Breast epithelium (tissue), 4 donors: ENCODE data around the gene NRXN2. TPM values are rescaled to one million over a fixed set of nuclear protein-coding genes. Genes with fewer than 3 reads are reported as not detected.

Source experiments
- DNase-seq, 2 donors: peaks; one replicate each; pipeline ENCODE4 v3.0.0-alpha.2; 2019; ENCODE audit warnings: low spot score in 2 of 2
- H3K27ac ChIP-seq, 2 donors: fragments of 200-600 bp; sonication (generic) in 1 of 2; one replicate each; pipeline ENCODE4 v1.5.1; 2016 to 2019; ENCODE audit warnings: mild to moderate bottlenecking in 1 of 2
- H3K27me3 ChIP-seq, 2 donors: fragments of 200-600 bp; sonication (generic) in 1 of 2; one replicate each; pipeline versions ENCODE4 v1.5.1 to v1.6.0; 2017 to 2019; ENCODE audit warnings: control low read depth in 1 of 2, mild to moderate bottlenecking in 1 of 2
- H3K36me3 ChIP-seq: fragments of 200-600 bp; one replicate; pipeline ENCODE4 v1.5.1; 2019
- H3K4me1 ChIP-seq, 2 donors: fragments of 200-600 bp; sonication (generic); one replicate each; pipeline ENCODE4 v1.5.1; 2016 to 2019; ENCODE audit warnings: control low read depth in 1 of 2
- H3K4me3 ChIP-seq, 3 donors: fragments of 200-600 bp; sonication (generic); 1 replicate in 2 of 3; 2 replicates in 1 of 3; pipeline ENCODE4 v1.5.1; 2016 to 2019; ENCODE audit warnings: mild to moderate bottlenecking in 3 of 3, moderate library complexity in 2 of 3
- H3K9me3 ChIP-seq, 2 donors: fragments of 200-600 bp; sonication (generic) in 1 of 2; one replicate each; pipeline ENCODE4 v1.5.1; 2016 to 2019; ENCODE audit warnings: control low read depth in 1 of 2
- POLR2A ChIP-seq: fragments of 450-650 bp; IDR thresholded peaks from one replicate; pipeline ENCODE4 v1.6.1; 2016; ENCODE audit warnings: antibody characterized with exemption, mild to moderate bottlenecking, moderate library complexity
- POLR2AphosphoS5 ChIP-seq, 3 donors: sonication (generic); formaldehyde crosslinking; IDR thresholded peaks; one replicate each; pipeline ENCODE4 v1.6.1; 2017; ENCODE audit warnings: antibody characterized with exemption in 3 of 3
- intact Hi-C: fragments of 100-400 bp; cut with DNase I; formaldehyde crosslinking; loops from one replicate; pipeline ENCODE4 v1.15.1; 2023; ENCODE audit warnings: low total_unique reads
- total RNA-seq, 3 donors: library from RNA; depleted of rRNA; stranded (reverse); fragments of >200 nt; gene quantifications; one replicate each; pipeline ENCODE4 v1.1.0, GENCODE V29; 2016
- TF ChIP-seq, protein P1 (sequence below), 3 donors: fragments of 450-650 bp; IDR thresholded peaks; one replicate each; pipeline ENCODE4 v1.5.1; 2016 to 2017; ENCODE audit warnings: antibody characterized with exemption in 3 of 3, mild to moderate bottlenecking in 3 of 3, moderate library complexity in 3 of 3

The NRXN2 gene
- total RNA-seq, 3 donors from 2014 or later, result 1.8 to 4.3 (median 3.5) TPM

DNA sequence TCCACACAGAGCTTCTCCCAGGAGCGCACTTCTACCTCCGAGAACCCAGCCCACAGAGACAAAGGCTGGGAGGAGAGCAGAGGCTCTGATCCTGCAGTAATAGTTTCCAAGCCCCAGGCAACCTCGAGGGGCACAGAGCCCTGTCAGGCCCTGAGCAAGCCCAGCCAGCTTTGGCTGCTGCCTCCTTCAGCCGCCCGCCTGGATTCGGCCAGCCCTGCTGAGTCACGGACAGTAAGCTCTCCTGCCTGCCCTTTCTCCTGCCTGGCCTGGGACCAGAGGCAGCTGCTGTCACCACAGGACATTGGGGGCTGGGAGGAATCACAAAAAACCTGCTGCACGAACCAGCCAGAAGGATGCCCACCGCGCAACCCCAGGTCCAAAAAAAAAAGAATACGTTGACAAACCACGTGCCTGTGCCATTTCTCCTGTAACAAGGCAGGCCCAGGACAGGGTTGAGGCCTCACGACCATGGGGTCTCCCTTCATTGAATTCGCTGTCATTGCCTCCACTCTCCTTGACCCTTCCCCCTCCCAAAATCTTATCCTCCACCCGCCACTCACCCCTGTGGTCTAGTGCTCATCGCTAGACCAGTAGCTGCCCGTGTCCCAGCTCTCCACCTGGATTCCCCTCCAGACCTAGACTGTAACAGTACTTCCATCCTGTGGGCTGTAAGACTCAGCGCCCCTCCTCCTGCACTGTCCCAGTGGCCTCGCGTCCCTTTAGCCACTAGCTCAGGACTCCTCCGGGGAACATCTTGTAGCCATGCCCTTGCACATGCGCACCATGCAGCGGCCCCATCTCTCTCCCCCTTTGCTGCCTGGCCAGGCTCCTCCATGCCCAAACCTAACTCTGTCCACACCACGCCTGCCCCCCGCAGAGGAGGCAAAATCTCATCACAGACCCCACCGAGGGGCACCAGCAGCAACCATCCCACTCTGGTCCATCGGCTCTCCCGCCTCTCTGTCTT, 139.4 kb downstream of the NRXN2 start:
- H3K27ac ChIP-seq, result no peak overlapping the region
- H3K27me3 ChIP-seq, result no peaks in the 10 kb centered on the region
- TF ChIP-seq, protein P1, sequence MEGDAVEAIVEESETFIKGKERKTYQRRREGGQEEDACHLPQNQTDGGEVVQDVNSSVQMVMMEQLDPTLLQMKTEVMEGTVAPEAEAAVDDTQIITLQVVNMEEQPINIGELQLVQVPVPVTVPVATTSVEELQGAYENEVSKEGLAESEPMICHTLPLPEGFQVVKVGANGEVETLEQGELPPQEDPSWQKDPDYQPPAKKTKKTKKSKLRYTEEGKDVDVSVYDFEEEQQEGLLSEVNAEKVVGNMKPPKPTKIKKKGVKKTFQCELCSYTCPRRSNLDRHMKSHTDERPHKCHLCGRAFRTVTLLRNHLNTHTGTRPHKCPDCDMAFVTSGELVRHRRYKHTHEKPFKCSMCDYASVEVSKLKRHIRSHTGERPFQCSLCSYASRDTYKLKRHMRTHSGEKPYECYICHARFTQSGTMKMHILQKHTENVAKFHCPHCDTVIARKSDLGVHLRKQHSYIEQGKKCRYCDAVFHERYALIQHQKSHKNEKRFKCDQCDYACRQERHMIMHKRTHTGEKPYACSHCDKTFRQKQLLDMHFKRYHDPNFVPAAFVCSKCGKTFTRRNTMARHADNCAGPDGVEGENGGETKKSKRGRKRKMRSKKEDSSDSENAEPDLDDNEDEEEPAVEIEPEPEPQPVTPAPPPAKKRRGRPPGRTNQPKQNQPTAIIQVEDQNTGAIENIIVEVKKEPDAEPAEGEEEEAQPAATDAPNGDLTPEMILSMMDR (IDR thresholded peaks at IDR 0.05), result no peak
- TF ChIP-seq POLR2A, result no peak
- TF ChIP-seq POLR2AphosphoS5 (IDR thresholded peaks at IDR 0.05), result no peak
- no peak overlapping the region for H3K4me3 ChIP-seq
- intact Hi-C loops, result no loop called here
- DNase-seq, result no peak
- H3K9me3 ChIP-seq, result no peaks in the 10 kb centered on the region
- no peaks in the 10 kb centered on the region for H3K4me1 ChIP-seq
- H3K36me3 ChIP-seq, result no peaks in the 10 kb centered on the region

DNA sequence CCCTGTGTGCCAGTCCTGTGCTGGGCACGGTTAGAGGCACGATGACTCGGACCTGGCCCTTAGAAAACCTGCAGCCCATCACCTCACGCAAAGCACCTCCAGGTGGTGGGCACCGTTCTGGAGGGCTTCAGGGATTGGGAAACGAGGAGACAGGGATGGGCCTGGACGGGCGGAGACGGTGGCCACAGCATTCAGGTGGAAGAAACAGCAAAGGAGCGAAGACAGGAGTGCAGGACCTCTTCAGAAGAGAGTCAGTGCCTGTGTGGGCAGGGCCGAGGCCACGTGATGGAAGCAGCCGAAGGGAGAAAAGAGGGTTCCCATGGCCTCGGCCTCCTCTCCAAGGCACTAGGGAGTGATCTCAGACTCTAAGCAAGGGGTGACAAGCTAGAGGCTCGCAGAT, 140.1 kb downstream of the NRXN2 start:
- H3K27ac ChIP-seq, result no peak overlapping the region
- intact Hi-C loops, result no loop called here
- H3K9me3 ChIP-seq, result no peaks in the 10 kb centered on the region
- DNase-seq, result no peak
- H3K4me1 ChIP-seq, result no peaks in the 10 kb centered on the region
- H3K36me3 ChIP-seq, result no peaks in the 10 kb centered on the region
- TF ChIP-seq, protein P1 (IDR thresholded peaks at IDR 0.05), result no peak
- no peak for TF ChIP-seq POLR2AphosphoS5 (IDR thresholded peaks at IDR 0.05)
- no peak for TF ChIP-seq POLR2A
- H3K27me3 ChIP-seq, result no peaks in the 10 kb centered on the region
- no peak overlapping the region for H3K4me3 ChIP-seq

DNA sequence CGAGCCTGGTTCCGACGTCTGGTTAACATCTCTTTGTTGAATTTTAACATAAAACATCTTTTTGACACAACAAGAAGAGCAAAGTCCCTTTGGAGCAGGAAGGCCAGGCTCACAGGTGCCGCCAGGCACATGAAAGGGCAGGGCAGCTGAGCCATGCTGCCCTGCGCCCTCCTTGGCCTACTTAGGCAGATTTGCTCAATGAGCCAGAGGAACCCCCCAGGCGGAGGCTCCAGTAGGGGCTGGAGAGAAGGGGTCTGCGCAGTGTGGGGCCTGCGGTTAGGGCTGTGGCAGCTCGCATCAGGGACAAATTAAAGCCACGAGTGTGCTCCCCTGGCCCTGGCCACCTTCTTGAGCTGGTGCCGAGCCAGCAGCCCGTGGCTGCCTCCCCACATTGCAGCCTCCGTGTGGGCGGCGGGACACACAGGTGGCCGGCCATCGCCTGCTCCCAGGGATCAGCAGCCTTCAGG, 141.9 kb downstream of the NRXN2 start:
- Histone ChIP-seq H3K9me3 (no peaks in the 10 kb centered on the region), H3K27me3 (no peaks in the 10 kb centered on the region), H3K4me3 (no peak overlapping the region), H3K36me3 (no peaks in the 10 kb centered on the region), H3K4me1 (no peaks in the 10 kb centered on the region), H3K27ac (no peak overlapping the region)
- TF ChIP-seq, protein P1 (IDR thresholded peaks at IDR 0.05), result no peak
- no peak for TF ChIP-seq POLR2AphosphoS5 (IDR thresholded peaks at IDR 0.05)
- no peak for DNase-seq
- intact Hi-C loops, result no loop called here

DNA sequence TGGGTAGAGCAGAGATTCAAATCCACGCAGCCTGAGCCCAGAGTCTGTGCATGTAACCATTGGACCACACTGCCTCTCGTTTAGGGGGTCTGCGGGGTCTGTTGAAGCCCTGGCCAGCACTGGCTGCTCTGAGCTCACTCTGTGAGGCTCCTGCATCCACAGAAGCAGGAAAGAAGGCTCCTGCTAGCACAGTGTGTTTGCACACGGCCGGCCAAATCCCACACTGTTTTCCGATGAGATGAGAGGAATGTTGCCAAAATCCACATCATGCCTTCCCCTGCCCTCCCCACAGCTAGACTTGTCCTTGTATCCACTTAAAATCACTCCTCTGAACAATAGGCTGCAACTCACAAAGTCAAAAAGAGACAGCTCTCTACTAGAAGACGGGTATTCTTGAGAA, 142.6 kb downstream of the NRXN2 start:
- intact Hi-C loops, result no loop called here

DNA sequence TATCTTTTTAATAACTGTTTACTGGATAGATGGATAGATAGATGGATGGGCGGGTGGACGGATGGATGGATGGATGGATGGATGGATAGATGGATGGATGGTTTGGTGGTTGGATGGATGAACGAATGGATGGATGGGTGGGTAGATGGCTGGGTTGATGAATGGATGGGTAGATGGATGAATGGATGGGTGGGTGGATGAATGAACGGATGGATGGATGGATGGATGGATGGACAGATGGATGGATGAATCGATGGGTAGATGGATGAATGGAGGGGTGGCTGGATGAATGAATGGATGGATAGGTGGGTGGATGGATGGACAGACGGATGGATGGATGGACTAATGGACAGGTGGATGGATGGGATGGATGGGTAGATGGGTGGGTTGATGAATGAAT, 145.8 kb downstream of the NRXN2 start:
- intact Hi-C loops, result no loop called here
- no peak overlapping the region for H3K4me3 ChIP-seq
- no peaks in the 10 kb centered on the region for H3K9me3 ChIP-seq
- no peak for DNase-seq
- no peak for TF ChIP-seq POLR2A
- no peak for TF ChIP-seq POLR2AphosphoS5 (IDR thresholded peaks at IDR 0.05)
- TF ChIP-seq, protein P1 (IDR thresholded peaks at IDR 0.05), result no peak
- H3K4me1 ChIP-seq, result no peaks in the 10 kb centered on the region
- no peaks in the 10 kb centered on the region for H3K36me3 ChIP-seq
- no peaks in the 10 kb centered on the region for H3K27me3 ChIP-seq
- H3K27ac ChIP-seq, result no peak overlapping the region

More for the DNA sequence above, 142.6 kb downstream of the NRXN2 start:
- Histone ChIP-seq H3K4me1 (no peaks in the 10 kb centered on the region), H3K27ac (no peak overlapping the region), H3K27me3 (no peaks in the 10 kb centered on the region), H3K9me3 (no peaks in the 10 kb centered on the region), H3K36me3 (no peaks in the 10 kb centered on the region), H3K4me3 (no peak overlapping the region)
- TF ChIP-seq, protein P1 (IDR thresholded peaks at IDR 0.05), result no peak
- no peak for TF ChIP-seq POLR2A
- TF ChIP-seq POLR2AphosphoS5 (IDR thresholded peaks at IDR 0.05), result no peak
- DNase-seq, result no peak
